Hepatocyte (in vitro differentiated cells): ENCODE results near the gene ACTRT3.

Experiments used
- CTCF ChIP-seq: fragments of 200-600 bp; sonication (generic); IDR thresholded peaks from 2 replicates; pipeline ENCODE4 v1.5.1; 2016; ENCODE audit warnings: antibody characterized with exemption, mild to moderate bottlenecking; ENCODE audit not compliant: poor library complexity
- EZH2 ChIP-seq: fragments of 200-600 bp; sonication (generic); IDR thresholded peaks from 2 replicates; pipeline ENCODE4 v1.6.1; 2016; ENCODE audit warnings: antibody characterized with exemption, mild to moderate bottlenecking, borderline replicate concordance
- EZH2phosphoT487 ChIP-seq: fragments of 200-600 bp; sonication (generic); IDR thresholded peaks from one replicate; pipeline ENCODE4 v1.6.1; 2018; ENCODE audit warnings: antibody characterized with exemption, mild to moderate bottlenecking, low read depth, moderate library complexity; ENCODE audit not compliant: unreplicated experiment, severe bottlenecking

GRCh38 chr3:169771497-169772304, 2.3 kb upstream of the ACTRT3 start:
- TF ChIP-seq CTCF (no peak), EZH2 (no peak), EZH2phosphoT487 (no peak)
